ENCODE measurements around the gene RETN. TPM values are rescaled to one million over a fixed set of nuclear protein-coding genes. Genes with fewer than 3 reads are reported as not detected.

The RETN gene
- polyA plus RNA-seq, 1 experiment = not detected

DNA sequence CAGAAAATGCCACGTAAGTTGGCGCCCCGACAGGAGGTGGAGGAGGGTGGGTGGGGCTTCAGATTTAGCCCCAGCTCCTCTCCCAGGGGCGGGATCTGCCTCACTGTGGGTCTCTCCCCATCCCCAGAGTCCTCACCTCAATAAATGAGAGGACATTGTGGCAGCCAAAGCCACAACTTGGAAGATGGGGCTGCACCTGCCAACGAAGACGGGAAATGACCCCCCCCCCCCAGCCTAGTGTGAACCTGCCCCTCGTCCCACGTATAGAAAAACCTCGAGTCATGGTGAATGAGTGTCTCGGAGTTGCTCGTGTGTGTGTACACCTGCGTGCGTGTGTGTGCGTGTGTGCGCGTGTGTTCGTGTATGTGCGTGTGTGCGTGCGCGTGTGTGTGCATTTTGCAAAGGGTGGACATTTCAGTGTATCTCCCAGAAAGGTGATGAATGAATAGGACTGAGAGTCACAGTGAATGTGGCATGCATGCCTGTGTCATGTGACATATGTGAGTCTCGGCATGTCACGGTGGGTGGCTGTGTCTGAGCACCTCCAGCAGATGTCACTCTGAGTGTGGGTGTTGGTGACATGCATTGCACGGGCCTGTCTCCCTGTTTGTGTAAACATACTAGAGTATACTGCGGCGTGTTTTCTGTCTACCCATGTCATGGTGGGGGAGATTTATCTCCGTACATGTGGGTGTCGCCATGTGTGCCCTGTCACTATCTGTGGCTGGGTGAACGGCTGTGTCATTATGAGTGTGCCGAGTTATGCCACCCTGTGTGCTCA, 10.3 kb downstream of the RETN start:
- CTCF ChIA-PET = interaction anchor here (2.1 to 4.8 kb wide), 3 partner anchors 27 to 325 kb away, joined by 5 to 18 read pairs (median 16); no protein-coding TSS in a partner anchor
- POLR2A ChIA-PET = no interaction called here
- no peak for DNase-seq (ENCODE audit: low read depth, low spot score)

DNA sequence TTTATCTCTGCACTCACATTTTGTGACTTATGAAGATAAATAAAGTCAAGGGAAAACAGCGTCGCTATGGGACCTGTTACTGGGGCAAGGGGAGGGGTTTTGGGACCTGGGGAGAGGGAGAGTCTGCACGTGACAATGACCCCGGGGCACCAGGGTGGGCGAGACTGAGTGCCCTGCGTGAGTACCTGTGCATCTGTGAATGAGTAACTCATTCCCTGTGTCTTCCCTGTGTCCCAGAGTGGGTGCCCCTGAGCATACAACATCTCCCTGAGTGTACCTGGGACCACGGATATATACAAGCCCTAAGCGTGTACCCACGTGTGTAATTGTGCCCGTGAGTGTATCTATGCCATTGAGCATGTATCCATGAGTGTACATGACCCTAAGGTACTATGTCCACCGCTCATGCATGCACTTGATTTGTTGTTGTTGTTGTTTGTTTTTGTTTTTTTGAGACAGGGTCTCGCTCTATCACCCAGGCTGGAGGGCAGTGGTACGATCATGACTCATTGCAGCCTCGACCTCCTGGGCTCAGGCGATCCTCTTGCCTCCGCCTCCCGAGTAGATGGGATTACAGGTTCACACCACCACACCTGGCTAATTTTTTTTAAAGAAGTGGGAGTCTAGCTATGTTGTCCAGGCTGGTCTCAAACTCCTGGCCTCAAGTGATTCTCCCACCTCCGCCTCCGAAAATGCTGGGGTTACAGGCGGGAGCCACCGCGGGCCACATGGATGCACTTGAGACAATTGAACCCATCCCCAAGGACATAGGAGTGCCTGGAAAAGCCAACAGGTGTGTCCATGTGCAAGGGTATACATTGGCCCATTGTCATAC, 11.1 kb downstream of the RETN start:
- no peak for DNase-seq (ENCODE audit: low read depth, low spot score)
- TF ChIP-seq, protein P1, sequence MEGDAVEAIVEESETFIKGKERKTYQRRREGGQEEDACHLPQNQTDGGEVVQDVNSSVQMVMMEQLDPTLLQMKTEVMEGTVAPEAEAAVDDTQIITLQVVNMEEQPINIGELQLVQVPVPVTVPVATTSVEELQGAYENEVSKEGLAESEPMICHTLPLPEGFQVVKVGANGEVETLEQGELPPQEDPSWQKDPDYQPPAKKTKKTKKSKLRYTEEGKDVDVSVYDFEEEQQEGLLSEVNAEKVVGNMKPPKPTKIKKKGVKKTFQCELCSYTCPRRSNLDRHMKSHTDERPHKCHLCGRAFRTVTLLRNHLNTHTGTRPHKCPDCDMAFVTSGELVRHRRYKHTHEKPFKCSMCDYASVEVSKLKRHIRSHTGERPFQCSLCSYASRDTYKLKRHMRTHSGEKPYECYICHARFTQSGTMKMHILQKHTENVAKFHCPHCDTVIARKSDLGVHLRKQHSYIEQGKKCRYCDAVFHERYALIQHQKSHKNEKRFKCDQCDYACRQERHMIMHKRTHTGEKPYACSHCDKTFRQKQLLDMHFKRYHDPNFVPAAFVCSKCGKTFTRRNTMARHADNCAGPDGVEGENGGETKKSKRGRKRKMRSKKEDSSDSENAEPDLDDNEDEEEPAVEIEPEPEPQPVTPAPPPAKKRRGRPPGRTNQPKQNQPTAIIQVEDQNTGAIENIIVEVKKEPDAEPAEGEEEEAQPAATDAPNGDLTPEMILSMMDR (IDR thresholded peaks at IDR 0.05; ENCODE audit: low read depth, low read length) = no peak
- POLR2A ChIA-PET = interaction anchor here (0.8 to 0.9 kb wide), 2 partner anchors 30 to 51 kb away, joined by 3 to 11 read pairs; partner anchors contain the start of genes PET100 and XAB2
- Histone ChIP-seq H3K27ac (ENCODE audit: low read depth, low read length) (no peak overlapping the region), H3K4me3 (ENCODE audit: low read depth, low read length) (peak overlapping the region; percentile 53), H3K9me3 (ENCODE audit: control insufficient read depth, insufficient read depth, low read length) (no peaks in the 10 kb centered on the region; the same call in 1 of the 2 replicates), H3K27me3 (ENCODE audit: control insufficient read depth, insufficient read depth, low read length) (peaks cover 3% of the 10 kb centered on the region)
- CTCF ChIA-PET = interaction anchor here (0.6 to 2.2 kb wide), 13 partner anchors 8 to 951 kb away, joined by 3 to 80 read pairs (median 6); partner anchors contain the start of genes PET100, RETN and XAB2

More for the DNA sequence above, 10.3 kb downstream of the RETN start:
- H3K4me3 ChIP-seq (ENCODE audit: low read depth, low read length) = no peak overlapping the region
- peaks cover 2% of the 10 kb centered on the region; the same call in 1 of the 2 replicates for H3K9me3 ChIP-seq (ENCODE audit: control insufficient read depth, insufficient read depth, low read length)
- H3K27me3 ChIP-seq (ENCODE audit: control insufficient read depth, insufficient read depth, low read length) = peaks cover 3% of the 10 kb centered on the region
- H3K27ac ChIP-seq (ENCODE audit: low read depth, low read length) = no peak overlapping the region
- TF ChIP-seq, protein P1 (IDR thresholded peaks at IDR 0.05; ENCODE audit: low read depth, low read length) = no peak

DNA sequence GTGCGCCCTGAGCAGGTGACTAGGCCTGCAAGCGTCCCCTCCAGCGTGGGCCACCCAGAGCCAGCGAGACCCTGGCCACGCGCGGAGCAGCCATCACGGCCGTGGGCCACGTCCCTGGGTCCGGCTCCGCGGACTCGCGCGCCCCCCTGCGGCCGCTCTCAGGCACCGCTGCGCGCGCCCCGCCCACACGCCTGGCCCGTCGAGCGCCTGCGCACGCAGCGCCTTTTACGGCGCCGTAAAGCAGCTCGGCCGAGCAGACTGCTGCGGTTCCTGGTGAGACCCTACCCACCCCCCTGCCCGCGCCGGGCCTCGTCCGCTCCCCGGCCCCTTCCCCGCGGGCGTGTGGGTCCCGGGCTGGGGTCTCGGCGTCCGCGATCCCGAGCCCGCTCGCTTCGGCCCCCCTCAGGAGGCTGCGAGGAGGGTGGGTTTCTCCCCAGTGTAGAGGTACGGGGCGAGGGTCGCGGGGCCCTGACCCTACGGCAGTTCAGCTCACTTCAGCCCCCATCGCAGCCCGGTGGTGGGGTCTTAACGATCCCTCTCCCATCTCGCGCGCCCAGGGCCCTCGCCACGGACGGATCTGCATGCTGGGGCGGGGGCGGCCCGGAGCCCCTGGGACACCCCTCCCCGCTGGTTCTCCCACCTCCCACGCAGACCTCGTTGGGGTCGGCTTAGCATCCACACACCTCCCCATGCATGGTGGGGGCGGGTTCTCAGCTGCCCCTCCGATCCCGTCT, 11.9 kb downstream of the RETN start, which contains the start of gene TRAPPC5:
Gene TRAPPC5 (plus strand): TSS at position 228 of the 734 bp plus-strand sequence. CDS start 1,421 bp downstream, outside the sequence.
- DNase-seq (ENCODE audit: low read depth, low spot score) = peak; percentile 39
- TF ChIP-seq, protein P1 (IDR thresholded peaks at IDR 0.05; ENCODE audit: low read depth, low read length) = peak; percentile 64
- POLR2A ChIA-PET = interaction anchor here (0.5 to 1.0 kb wide), 6 partner anchors 28 to 144 kb away, joined by 3 to 11 read pairs (median 4); partner anchors contain the start of genes PET100 and XAB2

DNA sequence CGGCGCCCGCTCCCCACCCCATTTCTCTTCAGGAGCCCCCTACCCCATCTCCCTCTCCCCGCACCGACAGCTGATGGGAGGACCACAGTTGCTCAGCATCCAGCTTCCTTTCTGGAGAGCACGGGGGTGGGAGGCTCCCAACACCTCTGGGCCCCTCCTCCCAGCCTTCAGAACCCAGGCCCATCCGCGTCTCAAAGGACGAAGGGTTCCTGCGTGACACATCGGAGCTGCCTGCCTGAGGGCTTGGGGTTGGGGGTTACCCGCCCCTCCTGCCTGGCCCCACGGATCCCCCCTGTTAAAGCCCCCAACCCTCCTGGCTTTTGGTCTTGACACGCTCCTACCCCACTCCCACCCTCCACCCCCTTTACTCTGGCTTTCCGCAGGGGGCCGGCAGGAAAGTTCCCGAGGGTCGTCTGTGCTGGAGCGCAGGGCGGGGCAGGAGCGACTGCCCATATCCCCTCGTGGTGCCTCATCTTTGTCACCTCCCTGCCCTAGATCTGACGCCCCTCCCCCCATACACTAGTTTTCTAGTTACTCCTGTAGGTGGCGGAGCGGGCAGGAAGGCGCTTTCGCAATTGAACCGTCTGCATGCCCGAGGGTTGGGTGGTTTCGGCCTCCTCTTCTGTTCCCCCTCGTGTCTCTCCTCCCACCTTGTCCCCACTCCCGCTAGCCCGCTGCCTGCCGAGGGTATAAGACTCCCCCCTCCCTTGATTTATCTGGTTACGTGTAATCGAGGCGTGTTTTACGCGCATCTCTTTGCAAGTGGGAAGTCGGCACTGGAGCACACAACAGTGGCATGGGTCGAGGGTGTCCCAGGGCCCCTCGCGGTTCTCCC, 12.7 kb downstream of the RETN start:
- H3K27me3 ChIP-seq (ENCODE audit: control insufficient read depth, insufficient read depth, low read length) = peaks cover 3% of the 10 kb centered on the region
- ChIA-PET CTCF (interaction anchor here (0.5 to 2.2 kb wide), 42 partner anchors 8 to 582 kb away, joined by 3 to 80 read pairs (median 4); partner anchors contain the start of genes FCER2, INSR, PET100 and RETN), POLR2A (interaction anchor here (0.5 to 1.0 kb wide), 6 partner anchors 29 to 143 kb away, joined by 3 to 11 read pairs (median 4); partner anchors contain the start of genes PET100 and XAB2)
- peak overlapping the region; percentile 39 for H3K27ac ChIP-seq (ENCODE audit: low read depth, low read length)
- H3K4me3 ChIP-seq (ENCODE audit: low read depth, low read length) = peak overlapping the region; percentile 92
- DNase-seq (ENCODE audit: low read depth, low spot score) = peak; percentile 21
- no peaks in the 10 kb centered on the region; the same call in 1 of the 2 replicates for H3K9me3 ChIP-seq (ENCODE audit: control insufficient read depth, insufficient read depth, low read length)
- TF ChIP-seq, protein P1 (IDR thresholded peaks at IDR 0.05; ENCODE audit: low read depth, low read length) = peak; percentile 68

More for the DNA sequence above, 11.9 kb downstream of the RETN start, which contains the start of gene TRAPPC5:
- Histone ChIP-seq H3K27me3 (ENCODE audit: control insufficient read depth, insufficient read depth, low read length) (peaks cover 3% of the 10 kb centered on the region), H3K27ac (ENCODE audit: low read depth, low read length) (peak within 1 kb of the TSS; percentile 39), H3K9me3 (ENCODE audit: control insufficient read depth, insufficient read depth, low read length) (no peaks in the 10 kb centered on the region; the same call in 1 of the 2 replicates), H3K4me3 (ENCODE audit: low read depth, low read length) (peak within 1 kb of the TSS; percentile 92)
- CTCF ChIA-PET = interaction anchor here (0.5 to 2.2 kb wide), 43 partner anchors 9 to 581 kb away, joined by 3 to 80 read pairs (median 4); partner anchors contain the start of genes FCER2, INSR, PET100 and RETN

Data from AG04450 (cell line).